Mucosa of rectum (tissue), 2 donors: ENCODE measurements around the gene FAM163A.

ENCODE experiments used
- H3K27ac ChIP-seq, 2 donors: one replicate each; pipeline ENCODE4 v1.7.0; 2013; ENCODE audit warnings: inconsistent platforms in 2 of 2, low read depth in 2 of 2, low read length in 2 of 2
- H3K27me3 ChIP-seq, 2 donors: one replicate each; pipeline ENCODE4 v1.7.0; 2013; ENCODE audit warnings: low read length in 2 of 2; ENCODE audit not compliant: control insufficient read depth in 2 of 2, insufficient read depth in 2 of 2
- H3K36me3 ChIP-seq, 2 donors: one replicate each; pipeline ENCODE4 v1.7.0; 2013; ENCODE audit warnings: low read length in 2 of 2; ENCODE audit not compliant: control insufficient read depth in 2 of 2, insufficient read depth in 2 of 2
- H3K4me1 ChIP-seq, 2 donors: one replicate each; pipeline ENCODE4 v1.7.0; 2013; ENCODE audit warnings: low read length in 2 of 2, mild to moderate bottlenecking in 1 of 2; ENCODE audit not compliant: control insufficient read depth in 2 of 2, insufficient read depth in 2 of 2
- H3K4me3 ChIP-seq, 2 donors: one replicate each; pipeline ENCODE4 v1.7.0; 2013; ENCODE audit warnings: low read length in 2 of 2
- H3K9ac ChIP-seq, 2 donors: one replicate each; pipeline ENCODE4 v1.7.0; 2013; ENCODE audit warnings: low read length in 2 of 2, low read depth in 1 of 2, mild to moderate bottlenecking in 1 of 2
- H3K9me3 ChIP-seq, 2 donors: one replicate each; pipeline ENCODE4 v1.7.0; 2013; ENCODE audit warnings: low read length in 2 of 2; ENCODE audit not compliant: control insufficient read depth in 2 of 2
- donor health status: healthy.
- donor health status: Normal muscosa, but diverticular disease.

Gene FAM163A

GRCh38 chr1:179719272-179719671 lies 23.8 kb upstream of the FAM163A start:
- H3K4me3 ChIP-seq: no peak overlapping the region
- H3K27me3 ChIP-seq: no peaks in the 10 kb centered on the region
- no peaks in the 10 kb centered on the region for H3K36me3 ChIP-seq
- H3K9me3 ChIP-seq: peaks cover 0 to 4% of the 10 kb centered on the region in 2 donors
- H3K27ac ChIP-seq: no peak overlapping the region
- no peak overlapping the region for H3K9ac ChIP-seq
- H3K4me1 ChIP-seq: no peaks in the 10 kb centered on the region

GRCh38 chr1:179728271-179728670 lies 14.8 kb upstream of the FAM163A start:
- H3K9me3 ChIP-seq: no peaks in the 10 kb centered on the region
- no peak overlapping the region for H3K9ac ChIP-seq
- no peak overlapping the region for H3K27ac ChIP-seq
- H3K36me3 ChIP-seq: no peaks in the 10 kb centered on the region
- H3K4me1 ChIP-seq: no peaks in the 10 kb centered on the region
- H3K27me3 ChIP-seq: peaks cover 3 to 8% of the 10 kb centered on the region in 2 donors
- no peak overlapping the region for H3K4me3 ChIP-seq

GRCh38 chr1:179729881-179730280 lies 13.2 kb upstream of the FAM163A start:
- Histone ChIP-seq H3K4me1 (no peaks in the 10 kb centered on the region), H3K9me3 (no peaks in the 10 kb centered on the region), H3K27ac (no peak overlapping the region), H3K9ac (no peak overlapping the region), H3K4me3 (no peak overlapping the region), H3K27me3 (peaks cover 3 to 8% of the 10 kb centered on the region in 2 donors), H3K36me3 (no peaks in the 10 kb centered on the region)

- Histone ChIP-seq H3K9ac (no peak overlapping the region), H3K4me1 (no peaks in the 10 kb centered on the region), H3K27ac (no peak overlapping the region), H3K9me3 (no peaks in the 10 kb centered on the region), H3K36me3 (no peaks in the 10 kb centered on the region), H3K4me3 (no peak overlapping the region), H3K27me3 (peaks cover 3% of the 10 kb centered on the region in 2 donors)
Measured at GRCh38 chr1:179731643-179732042, 11.4 kb upstream of the FAM163A start.

GRCh38 chr1:179742291-179742690 lies 800 bp upstream of the FAM163A start:
- Histone ChIP-seq H3K27ac (no peak overlapping the region), H3K9ac (no peak overlapping the region), H3K4me3 (no peak overlapping the region), H3K27me3 (peaks cover 31 to 39% of the 10 kb centered on the region in 2 donors), H3K36me3 (no peaks in the 10 kb centered on the region), H3K4me1 (no peaks in the 10 kb centered on the region), H3K9me3 (no peaks in the 10 kb centered on the region)

- no peak overlapping the region for H3K4me3 ChIP-seq
- H3K9ac ChIP-seq: no peak overlapping the region
- no peaks in the 10 kb centered on the region for H3K9me3 ChIP-seq
- H3K36me3 ChIP-seq: no peaks in the 10 kb centered on the region
- no peaks in the 10 kb centered on the region for H3K4me1 ChIP-seq
- peaks cover 31 to 39% of the 10 kb centered on the region in 2 donors for H3K27me3 ChIP-seq
- no peak overlapping the region for H3K27ac ChIP-seq
Measured at GRCh38 chr1:179743679-179744400, 749 bp downstream of the FAM163A start.

- H3K27me3 ChIP-seq: peaks cover 31 to 39% of the 10 kb centered on the region in 2 donors
- H3K4me3 ChIP-seq: no peak overlapping the region
- no peak overlapping the region for H3K27ac ChIP-seq
- no peaks in the 10 kb centered on the region for H3K4me1 ChIP-seq
- no peak overlapping the region for H3K9ac ChIP-seq
- H3K9me3 ChIP-seq: no peaks in the 10 kb centered on the region
- no peaks in the 10 kb centered on the region for H3K36me3 ChIP-seq
Measured at GRCh38 chr1:179744401-179745130, 1.5 kb downstream of the FAM163A start.

- Histone ChIP-seq H3K9me3 (no peaks in the 10 kb centered on the region), H3K4me1 (no peaks in the 10 kb centered on the region), H3K36me3 (no peaks in the 10 kb centered on the region), H3K9ac (no peak overlapping the region), H3K27ac (no peak overlapping the region), H3K4me3 (no peak overlapping the region), H3K27me3 (peaks cover 31 to 36% of the 10 kb centered on the region in 2 donors)
Measured at GRCh38 chr1:179745131-179745611, 2.1 kb downstream of the FAM163A start.

- Histone ChIP-seq H3K9ac (no peak overlapping the region), H3K4me1 (no peaks in the 10 kb centered on the region), H3K36me3 (no peaks in the 10 kb centered on the region), H3K27me3 (peaks cover 31 to 38% of the 10 kb centered on the region in 2 donors), H3K27ac (no peak overlapping the region), H3K9me3 (no peaks in the 10 kb centered on the region), H3K4me3 (no peak overlapping the region)
Measured at GRCh38 chr1:179745743-179746142, 2.7 kb downstream of the FAM163A start.

GRCh38 chr1:179747611-179748010 lies 4.5 kb downstream of the FAM163A start:
- no peak overlapping the region for H3K4me3 ChIP-seq
- H3K27me3 ChIP-seq: peaks cover 20 to 28% of the 10 kb centered on the region in 2 donors
- no peaks in the 10 kb centered on the region for H3K9me3 ChIP-seq
- H3K36me3 ChIP-seq: no peaks in the 10 kb centered on the region
- H3K9ac ChIP-seq: no peak overlapping the region
- H3K27ac ChIP-seq: no peak overlapping the region
- H3K4me1 ChIP-seq: no peaks in the 10 kb centered on the region
